Panc1 (cell line): ENCODE measurements around the gene CMIP. TPM values are rescaled to one million over a fixed set of nuclear protein-coding genes. Genes with fewer than 3 reads are reported as not detected.

Source experiments
- ATAC-seq: fragments of 200-7000 bp; cut with Tn5 transposase; 2 replicates; pipeline ENCODE4 v1.9.1; 2020; ENCODE audit warnings: mild to moderate bottlenecking, moderate library complexity
- BruUV-seq: library from RNA; stranded (reverse); fragments of 400-500 nt; replicated peaks from 2 replicates; lab custom pipeline; 2021; lab: Mats Ljungman, UMichigan
- CTCF ChIA-PET: fragments of 300-600 bp; sonication (Branson Sonifier 250); formaldehyde crosslinking; loops from one replicate; lab custom pipeline; 2022; ENCODE audit warnings: antibody characterized with exemption; lab: Charles Lee
- POLR2A ChIA-PET: fragments of 300-600 bp; sonication (Branson Sonifier 250); formaldehyde crosslinking; loops from one replicate; lab custom pipeline; 2022; ENCODE audit warnings: antibody characterized with exemption; lab: Charles Lee
- DNase-seq: peaks from one replicate; pipeline ENCODE4 v3.0.0-alpha.2; 2010; ENCODE audit warnings: low read depth, low spot score
- H3K27ac ChIP-seq: 2 replicates; pipeline ENCODE4 v1.5.1; 2011; ENCODE audit warnings: mild to moderate bottlenecking, low read length, inconsistent platforms
- H3K27me3 ChIP-seq: fragments of 200-500 bp; sonication (Bioruptor generic); 2 replicates; pipeline ENCODE4 v1.6.0; 2014; ENCODE audit warnings: low read length, inconsistent platforms; ENCODE audit not compliant: control insufficient read depth, insufficient read depth
- H3K36me3 ChIP-seq: fragments of 200-500 bp; sonication (Bioruptor generic); 2 replicates; pipeline ENCODE4 v1.5.1; 2014; ENCODE audit warnings: inconsistent platforms, mild to moderate bottlenecking, low read length, moderate library complexity; ENCODE audit not compliant: control insufficient read depth, insufficient read depth
- H3K4me1 ChIP-seq: 2 replicates; pipeline ENCODE4 v1.5.1; 2011; ENCODE audit warnings: inconsistent platforms, mild to moderate bottlenecking, low read length, moderate library complexity; ENCODE audit not compliant: control insufficient read depth, insufficient read depth
- H3K4me3 ChIP-seq, 2 experiments: 2 replicates each; pipeline ENCODE4 v1.5.1; 2011 to 2012; ENCODE audit warnings: low read depth in 2 of 2, low read length in 2 of 2, mild to moderate bottlenecking in 2 of 2, inconsistent platforms in 1 of 2, moderate library complexity in 1 of 2
- H3K9me3 ChIP-seq: fragments of 200-500 bp; sonication (Bioruptor generic); 2 replicates; pipeline ENCODE4 v1.5.1; 2014; ENCODE audit warnings: low read depth, mild to moderate bottlenecking, inconsistent platforms, low read length, moderate library complexity; ENCODE audit not compliant: control insufficient read depth, insufficient read depth
- CTCF ChIP-seq: fragments of 450-650 bp; IDR thresholded peaks from 2 replicates; pipeline ENCODE4 v1.5.1; 2017; ENCODE audit warnings: mild to moderate bottlenecking
- POLR2AphosphoS5 ChIP-seq: IDR thresholded peaks from 2 replicates; pipeline ENCODE4 v1.6.1; 2012; ENCODE audit warnings: mild to moderate bottlenecking, low read depth, low read length, moderate library complexity
- REST ChIP-seq, 2 experiments: IDR thresholded peaks; 2 replicates each; pipeline ENCODE4 v1.6.1; 2011 to 2012; ENCODE audit warnings: low read depth in 2 of 2, control low read depth in 1 of 2, low read length in 1 of 2, mild to moderate bottlenecking in 1 of 2, moderate library complexity in 1 of 2; ENCODE audit not compliant: insufficient read depth in 1 of 2
- SIN3A ChIP-seq: IDR thresholded peaks from 2 replicates; pipeline ENCODE4 v1.6.1; 2012; ENCODE audit warnings: low read depth, mild to moderate bottlenecking, low read length, moderate library complexity, borderline replicate concordance; ENCODE audit not compliant: insufficient read depth
- TCF7L2 ChIP-seq: IDR thresholded peaks from 2 replicates; pipeline ENCODE4 v1.6.1; 2011; ENCODE audit warnings: mild to moderate bottlenecking, low read depth, low read length, inconsistent platforms
- in situ Hi-C: cut with HindIII; loops from 2 replicates; pipeline ENCODE4 v1.10.0; 2016; ENCODE audit warnings: low sequenced_read_pairs, low pct_unique_long_range_greater_than_20kb
- intact Hi-C: fragments of 100-400 bp; cut with micrococcal nuclease; formaldehyde crosslinking; loops from one replicate; pipeline ENCODE4 v1.10.0; 2022; ENCODE audit not compliant: unreplicated experiment
- total RNA-seq: library from RNA; stranded (reverse); gene quantifications from one replicate; pipeline ENCODE4 v1.2.1, GENCODE V29; 2021; ENCODE audit not compliant: unreplicated experiment

The CMIP gene
- total RNA-seq, 1 experiment from 2014 or later = 49.7 TPM

GRCh38 chr16:81551151-81551808 is 106.7 kb downstream of the CMIP start:
- Histone ChIP-seq H3K27me3 (no peaks in the 10 kb centered on the region), H3K36me3 (no peaks in the 10 kb centered on the region), H3K4me3 (no peak overlapping the region), H3K27ac (peak overlapping the region; percentile 52), H3K4me1 (peaks cover 29% of the 10 kb centered on the region), H3K9me3 (no peaks in the 10 kb centered on the region)
- intact Hi-C loops (no loop called here), in situ Hi-C loops (no loop called here)
- ChIA-PET POLR2A (no interaction called here), CTCF (no interaction called here)
- DNase-seq (no peak), ATAC-seq (peak; percentile 68)
- TF ChIP-seq REST (IDR thresholded peaks at IDR 0.05; ENCODE audit: insufficient read depth in 1 of 2, low read depth in 2 of 2, low read length in 1 of 2) = no peak
- no peak for TF ChIP-seq TCF7L2
- no peak for TF ChIP-seq POLR2AphosphoS5
- no peak for TF ChIP-seq CTCF
- no peak for TF ChIP-seq SIN3A
- no TSS peak for BruUV-seq

GRCh38 chr16:81551821-81552304 is 107.3 kb downstream of the CMIP start:
- Histone ChIP-seq H3K9me3 (no peaks in the 10 kb centered on the region), H3K36me3 (no peaks in the 10 kb centered on the region), H3K27ac (peak overlapping the region; percentile 7; the same call in 1 of the 2 replicates), H3K4me3 (no peak overlapping the region), H3K27me3 (no peaks in the 10 kb centered on the region), H3K4me1 (peaks cover 29% of the 10 kb centered on the region)
- DNase-seq (no peak), ATAC-seq (peak; percentile 15; the same call in 1 of the 2 replicates)
- BruUV-seq = no TSS peak
- in situ Hi-C loops = no loop called here
- ChIA-PET CTCF (no interaction called here), POLR2A (no interaction called here)
- TF ChIP-seq REST (IDR thresholded peaks at IDR 0.05; ENCODE audit: insufficient read depth in 1 of 2, low read depth in 2 of 2, low read length in 1 of 2) = no peak
- no peak for TF ChIP-seq POLR2AphosphoS5
- no peak for TF ChIP-seq TCF7L2
- TF ChIP-seq CTCF = no peak
- no peak for TF ChIP-seq SIN3A
- intact Hi-C loops = no loop called here
